ENCODE measurements around the gene PHACTR2.

DNA sequence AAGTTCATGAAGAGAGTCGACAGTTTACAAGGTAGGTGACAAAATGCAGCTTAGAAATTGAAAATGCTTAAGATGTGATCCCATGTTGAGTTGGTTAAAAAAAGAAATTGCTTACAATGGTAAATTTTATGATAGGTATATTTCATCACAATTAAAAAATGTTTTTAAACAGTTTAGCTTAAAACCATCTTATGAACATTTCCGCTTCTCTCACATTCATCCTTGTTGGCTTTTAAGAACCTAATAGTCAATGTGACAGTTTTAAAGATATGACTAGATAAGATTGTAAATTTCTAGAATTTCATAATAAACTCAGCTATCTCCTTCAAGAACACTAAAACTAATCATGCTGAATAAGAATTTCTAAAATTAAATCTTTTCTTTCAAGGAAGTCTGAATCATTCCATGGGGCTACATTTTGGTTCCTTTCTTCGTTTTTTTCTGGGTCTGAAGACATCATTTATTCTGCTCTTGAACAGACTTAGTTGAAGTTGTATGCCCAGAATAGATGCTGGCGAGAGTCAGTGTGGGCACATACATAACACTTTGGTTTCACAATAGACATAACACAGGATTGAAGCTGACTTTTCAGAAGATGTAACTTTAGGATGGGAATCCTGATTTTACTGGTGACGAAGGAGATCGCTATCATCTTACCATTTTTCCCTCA lies 129.5 kb downstream of the PHACTR2 start:
- TF ChIP-seq, protein P1, sequence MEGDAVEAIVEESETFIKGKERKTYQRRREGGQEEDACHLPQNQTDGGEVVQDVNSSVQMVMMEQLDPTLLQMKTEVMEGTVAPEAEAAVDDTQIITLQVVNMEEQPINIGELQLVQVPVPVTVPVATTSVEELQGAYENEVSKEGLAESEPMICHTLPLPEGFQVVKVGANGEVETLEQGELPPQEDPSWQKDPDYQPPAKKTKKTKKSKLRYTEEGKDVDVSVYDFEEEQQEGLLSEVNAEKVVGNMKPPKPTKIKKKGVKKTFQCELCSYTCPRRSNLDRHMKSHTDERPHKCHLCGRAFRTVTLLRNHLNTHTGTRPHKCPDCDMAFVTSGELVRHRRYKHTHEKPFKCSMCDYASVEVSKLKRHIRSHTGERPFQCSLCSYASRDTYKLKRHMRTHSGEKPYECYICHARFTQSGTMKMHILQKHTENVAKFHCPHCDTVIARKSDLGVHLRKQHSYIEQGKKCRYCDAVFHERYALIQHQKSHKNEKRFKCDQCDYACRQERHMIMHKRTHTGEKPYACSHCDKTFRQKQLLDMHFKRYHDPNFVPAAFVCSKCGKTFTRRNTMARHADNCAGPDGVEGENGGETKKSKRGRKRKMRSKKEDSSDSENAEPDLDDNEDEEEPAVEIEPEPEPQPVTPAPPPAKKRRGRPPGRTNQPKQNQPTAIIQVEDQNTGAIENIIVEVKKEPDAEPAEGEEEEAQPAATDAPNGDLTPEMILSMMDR (IDR thresholded peaks at IDR 0.05) = no peak
- no peak for TF ChIP-seq POLR2A (IDR thresholded peaks at IDR 0.05)

Measured in body of pancreas (tissue), 4 donors.